IPS-11a (cell line): ENCODE data around the gene ZNF44.
A peak's percentile ranks its signal among the peaks of the same experiment; 100 is the strongest.
"Not testable (repeated sequence)": the region's sequence is repeated elsewhere in the genome, so short reads cannot be mapped to it uniquely, and the experiment has no call there.

ENCODE experiments used
- H3K4me3 ChIP-seq: one replicate; pipeline ENCODE4 v1.5.1; 2013; ENCODE audit warnings: low read depth, low read length, control low read depth

Gene ZNF44

GRCh38 chr19:12294249-12295158 lies at the start of gene ZNF44:
Gene ZNF44 (minus strand): TSS chr19:12294883. CDS start chr19:12294694, 189 bp downstream.
- H3K4me3 ChIP-seq: peak within 1 kb of the TSS; percentile 87

- peak within 1 kb of the TSS; percentile 78 for H3K4me3 ChIP-seq
These were observed 38.8 kb upstream of the ZNF44 start, which contains the start of gene ZNF563 for GRCh38 chr19:12333162-12334159. Gene ZNF563 (minus strand): TSS chr19:12333633. CDS start chr19:12333482, 151 bp downstream.

- H3K4me3 ChIP-seq: no peak overlapping the region
These were observed 36.7 kb upstream of the ZNF44 start for GRCh38 chr19:12331211-12331941.

GRCh38 chr19:12330340-12330739 lies 35.7 kb upstream of the ZNF44 start:
- H3K4me3 ChIP-seq: no peak overlapping the region

- no peak overlapping the region for H3K4me3 ChIP-seq
These were observed 31.0 kb upstream of the ZNF44 start for GRCh38 chr19:12325690-12326089.

GRCh38 chr19:12318782-12319413 lies 24.2 kb upstream of the ZNF44 start:
- H3K4me3 ChIP-seq: no peak overlapping the region

- H3K4me3 ChIP-seq: no peak overlapping the region
These were observed 19.9 kb upstream of the ZNF44 start for GRCh38 chr19:12314553-12314952.

- not testable (repeated sequence) for H3K4me3 ChIP-seq
These were observed 14.2 kb upstream of the ZNF44 start for GRCh38 chr19:12308891-12309290.

- peak overlapping the region; percentile 87 for H3K4me3 ChIP-seq
These were observed 508 bp upstream of the ZNF44 start for GRCh38 chr19:12295191-12295590.

- peak overlapping the region; percentile 87 for H3K4me3 ChIP-seq
These were observed 870 bp downstream of the ZNF44 start for GRCh38 chr19:12293777-12294248.

- H3K4me3 ChIP-seq: no peak overlapping the region
These were observed 5.0 kb downstream of the ZNF44 start for GRCh38 chr19:12289790-12290065.

- H3K4me3 ChIP-seq: no peak overlapping the region
These were observed 6.7 kb downstream of the ZNF44 start for GRCh38 chr19:12287958-12288500.

GRCh38 chr19:12284631-12285030 lies 10.1 kb downstream of the ZNF44 start:
- no peak overlapping the region for H3K4me3 ChIP-seq

GRCh38 chr19:12284226-12284625 lies 10.5 kb downstream of the ZNF44 start:
- H3K4me3 ChIP-seq: no peak overlapping the region

- H3K4me3 ChIP-seq: no peak overlapping the region
These were observed 16.0 kb downstream of the ZNF44 start for GRCh38 chr19:12278713-12279112.

GRCh38 chr19:12272980-12273901 lies 21.4 kb downstream of the ZNF44 start:
- no peak overlapping the region for H3K4me3 ChIP-seq

- H3K4me3 ChIP-seq: no peak overlapping the region
These were observed 22.3 kb downstream of the ZNF44 start for GRCh38 chr19:12272386-12272785.

- H3K4me3 ChIP-seq: no peak overlapping the region
These were observed 23.8 kb downstream of the ZNF44 start for GRCh38 chr19:12270854-12271253.
